ENCODE measurements around the gene NTN3.

DNA sequence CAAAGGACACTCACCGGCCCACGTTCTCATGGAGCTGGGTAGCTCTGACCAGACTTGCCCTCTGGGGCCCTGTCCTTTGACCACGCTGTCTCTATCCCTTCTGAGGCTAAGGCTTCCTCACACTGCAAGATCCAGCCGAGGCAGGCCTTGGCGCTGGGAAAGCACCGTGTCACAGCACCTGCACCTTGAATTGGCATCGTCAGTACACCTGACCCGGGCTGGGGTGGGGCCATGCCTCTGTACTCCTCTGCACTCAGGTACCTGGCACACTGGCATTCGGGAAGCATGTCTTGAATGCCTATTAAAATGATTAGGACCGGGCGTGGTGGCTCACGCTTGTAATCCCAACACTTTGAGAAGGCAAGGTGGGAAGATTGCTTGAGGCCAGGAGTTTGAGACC, 9.9 kb downstream of the NTN3 start:
- TF ChIP-seq TCF12 (IDR thresholded peaks at IDR 0.05; ENCODE audit: low read depth) (no peak), RAD21 (IDR thresholded peaks at IDR 0.05; ENCODE audit: low read depth) (no peak), FOXM1 (IDR thresholded peaks at IDR 0.05; ENCODE audit: borderline replicate concordance, low read depth) (no peak), YY1 (IDR thresholded peaks at IDR 0.05; ENCODE audit: low read depth) (no peak), TAF1 (IDR thresholded peaks at IDR 0.05; ENCODE audit: low read depth) (no peak), ZBTB7A (IDR thresholded peaks at IDR 0.05; ENCODE audit: low read depth) (no peak), TEAD4 (IDR thresholded peaks at IDR 0.05) (no peak), REST (IDR thresholded peaks at IDR 0.05; ENCODE audit: low read depth) (no peak), CREB1 (IDR thresholded peaks at IDR 0.05; ENCODE audit: low read depth) (no peak), EP300 (IDR thresholded peaks at IDR 0.05; ENCODE audit: borderline replicate concordance) (no peak), EGR1 (IDR thresholded peaks at IDR 0.05) (no peak), NFIC (IDR thresholded peaks at IDR 0.05) (no peak)
- TF ChIP-seq, protein P1, sequence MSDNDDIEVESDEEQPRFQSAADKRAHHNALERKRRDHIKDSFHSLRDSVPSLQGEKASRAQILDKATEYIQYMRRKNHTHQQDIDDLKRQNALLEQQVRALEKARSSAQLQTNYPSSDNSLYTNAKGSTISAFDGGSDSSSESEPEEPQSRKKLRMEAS (IDR thresholded peaks at IDR 0.05), result no peak
